KMS-11 (cell line): ENCODE results near the gene MCRIP2.

Experiments used
- H2AFZ ChIP-seq: fragments of 200-600 bp; sonication (generic); 2 replicates; pipeline ENCODE4 v1.6.1; 2016; ENCODE audit warnings: antibody characterized with exemption, mixed run types, low read depth
- H3K27ac ChIP-seq: fragments of 200-600 bp; sonication (generic); 2 replicates; pipeline ENCODE4 v1.6.1; 2016; ENCODE audit warnings: mild to moderate bottlenecking, mixed run types
- H3K27me3 ChIP-seq: fragments of 200-600 bp; sonication (generic); 2 replicates; pipeline ENCODE4 v1.6.1; 2017; ENCODE audit warnings: mild to moderate bottlenecking, low read depth, mixed run types, moderate library complexity; ENCODE audit not compliant: insufficient read depth
- H3K36me3 ChIP-seq: fragments of 200-600 bp; sonication (generic); 2 replicates; pipeline ENCODE4 v1.6.1; 2017; ENCODE audit warnings: mild to moderate bottlenecking, mixed run types; ENCODE audit not compliant: insufficient read depth
- H3K4me1 ChIP-seq: fragments of 200-600 bp; sonication (generic); 2 replicates; pipeline ENCODE4 v1.6.1; 2016; ENCODE audit warnings: mild to moderate bottlenecking, low read depth, mixed run types; ENCODE audit not compliant: poor library complexity, severe bottlenecking
- H3K4me2 ChIP-seq: fragments of 200-600 bp; sonication (generic); 2 replicates; pipeline ENCODE4 v1.7.0; 2016; ENCODE audit warnings: mild to moderate bottlenecking, mixed run types
- H3K4me3 ChIP-seq: fragments of 200-600 bp; sonication (generic); IDR thresholded peaks from 2 replicates; pipeline ENCODE4 v1.6.1; 2017; ENCODE audit warnings: low read depth, low read length, mixed read lengths; ENCODE audit not compliant: insufficient read depth
- H3K79me2 ChIP-seq: fragments of 200-600 bp; sonication (generic); 2 replicates; pipeline ENCODE4 v1.6.1; 2016; ENCODE audit warnings: low read depth, mixed run types; ENCODE audit not compliant: insufficient read depth
- H3K9ac ChIP-seq: fragments of 200-600 bp; sonication (generic); 2 replicates; pipeline ENCODE4 v1.6.1; 2016; ENCODE audit warnings: mild to moderate bottlenecking, mixed run types
- H4K20me1 ChIP-seq: fragments of 200-600 bp; sonication (generic); 2 replicates; pipeline ENCODE4 v1.6.1; 2016; ENCODE audit warnings: mild to moderate bottlenecking, mixed run types; ENCODE audit not compliant: insufficient read depth
- TF ChIP-seq, protein P1 (sequence below): fragments of 200-600 bp; sonication (generic); conservative IDR thresholded peaks from 2 replicates; pipeline ENCODE4 v1.6.1; 2017; ENCODE audit warnings: low read depth, mild to moderate bottlenecking, antibody characterized with exemption, low read length, moderate library complexity, mixed read lengths

Gene MCRIP2

DNA sequence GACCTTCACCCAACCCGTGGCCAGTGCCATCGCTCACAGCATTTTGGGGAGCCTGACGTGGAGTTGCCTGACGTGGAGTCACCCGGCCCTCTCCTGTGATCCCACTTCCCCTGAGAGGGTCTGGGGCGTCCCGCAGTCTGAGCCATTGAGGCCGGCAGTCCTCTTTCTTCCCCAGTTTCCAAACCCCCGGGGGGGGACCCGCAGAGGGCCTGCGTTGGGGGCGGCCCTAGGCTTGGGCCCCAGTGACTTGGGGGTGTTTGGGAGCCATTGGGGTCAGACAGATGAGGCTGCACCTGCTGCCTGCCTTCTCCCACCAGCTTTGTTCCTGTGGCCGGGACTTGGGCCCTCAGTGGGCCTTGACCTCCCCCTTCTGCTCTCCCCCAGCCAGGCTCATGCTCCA is 28.0 kb downstream of the MCRIP2 start:
- no peak overlapping the region; the same call in 1 of the 2 replicates for H3K4me2 ChIP-seq
- H3K79me2 ChIP-seq: peaks cover 19% of the 10 kb centered on the region
- peaks cover 13% of the 10 kb centered on the region for H3K4me1 ChIP-seq
- TF ChIP-seq, protein P1, sequence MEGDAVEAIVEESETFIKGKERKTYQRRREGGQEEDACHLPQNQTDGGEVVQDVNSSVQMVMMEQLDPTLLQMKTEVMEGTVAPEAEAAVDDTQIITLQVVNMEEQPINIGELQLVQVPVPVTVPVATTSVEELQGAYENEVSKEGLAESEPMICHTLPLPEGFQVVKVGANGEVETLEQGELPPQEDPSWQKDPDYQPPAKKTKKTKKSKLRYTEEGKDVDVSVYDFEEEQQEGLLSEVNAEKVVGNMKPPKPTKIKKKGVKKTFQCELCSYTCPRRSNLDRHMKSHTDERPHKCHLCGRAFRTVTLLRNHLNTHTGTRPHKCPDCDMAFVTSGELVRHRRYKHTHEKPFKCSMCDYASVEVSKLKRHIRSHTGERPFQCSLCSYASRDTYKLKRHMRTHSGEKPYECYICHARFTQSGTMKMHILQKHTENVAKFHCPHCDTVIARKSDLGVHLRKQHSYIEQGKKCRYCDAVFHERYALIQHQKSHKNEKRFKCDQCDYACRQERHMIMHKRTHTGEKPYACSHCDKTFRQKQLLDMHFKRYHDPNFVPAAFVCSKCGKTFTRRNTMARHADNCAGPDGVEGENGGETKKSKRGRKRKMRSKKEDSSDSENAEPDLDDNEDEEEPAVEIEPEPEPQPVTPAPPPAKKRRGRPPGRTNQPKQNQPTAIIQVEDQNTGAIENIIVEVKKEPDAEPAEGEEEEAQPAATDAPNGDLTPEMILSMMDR: no peak
- no peak overlapping the region for H3K9ac ChIP-seq
- no peak overlapping the region for H3K27ac ChIP-seq
- peaks cover 3% of the 10 kb centered on the region; the same call in 1 of the 2 replicates for H3K36me3 ChIP-seq
- no peaks in the 10 kb centered on the region for H3K27me3 ChIP-seq
- no peak overlapping the region for H2AFZ ChIP-seq
- no peaks in the 10 kb centered on the region for H4K20me1 ChIP-seq
- no peak overlapping the region for H3K4me3 ChIP-seq

DNA sequence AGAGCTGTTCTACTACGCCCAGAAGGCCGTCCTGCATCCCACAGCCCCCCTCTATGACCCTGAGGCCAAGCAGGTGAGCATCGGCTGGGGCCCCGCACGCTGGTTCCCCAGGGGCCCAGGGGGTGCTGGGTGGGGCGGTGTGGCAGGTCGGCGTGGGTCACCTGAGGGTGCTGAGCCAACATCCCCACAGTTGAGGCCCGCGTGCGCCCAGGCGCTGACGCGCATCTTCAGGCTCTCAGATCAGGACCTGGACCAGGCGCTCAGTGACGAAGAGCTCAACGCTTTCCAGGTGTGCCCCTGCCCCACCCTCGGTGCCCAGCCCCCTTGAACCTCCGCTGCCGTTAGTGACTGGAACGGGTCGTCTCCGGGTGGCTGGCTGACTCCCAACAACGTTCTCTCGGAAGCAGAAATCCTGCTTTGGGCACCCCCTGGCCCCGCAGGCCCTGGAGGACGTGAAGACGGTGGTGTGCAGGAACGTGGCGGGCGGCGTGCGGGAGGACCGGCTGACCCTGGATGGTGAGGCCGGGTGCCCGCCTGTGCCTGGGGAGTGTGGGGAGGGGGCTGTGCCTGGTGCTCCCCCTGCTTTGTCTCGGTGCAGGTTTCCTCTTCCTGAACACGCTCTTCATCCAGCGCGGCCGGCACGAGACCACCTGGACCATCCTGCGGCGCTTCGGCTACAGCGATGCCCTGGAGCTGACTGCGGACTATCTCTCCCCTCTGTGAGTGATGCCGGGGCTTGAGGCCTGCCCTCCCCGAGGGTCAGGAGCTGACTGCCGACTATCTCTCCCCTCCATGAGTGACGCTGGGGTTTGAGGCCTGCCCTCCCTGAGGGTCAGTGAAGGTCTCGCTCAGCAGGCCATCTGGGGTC is 29.1 kb downstream of the MCRIP2 start:
- no peaks in the 10 kb centered on the region for H4K20me1 ChIP-seq
- TF ChIP-seq, protein P1: no peak
- peaks cover 13% of the 10 kb centered on the region for H3K4me1 ChIP-seq
- no peak overlapping the region for H3K9ac ChIP-seq
- no peak overlapping the region for H3K27ac ChIP-seq
- H3K79me2 ChIP-seq: peaks cover 19% of the 10 kb centered on the region
- H3K27me3 ChIP-seq: no peaks in the 10 kb centered on the region
- no peak overlapping the region for H3K4me2 ChIP-seq
- no peak overlapping the region for H3K4me3 ChIP-seq
- no peak overlapping the region for H2AFZ ChIP-seq
- H3K36me3 ChIP-seq: peaks cover 3% of the 10 kb centered on the region; the same call in 1 of the 2 replicates

- Histone ChIP-seq H3K4me3 (no peak overlapping the region), H3K4me1 (peaks cover 13% of the 10 kb centered on the region), H3K36me3 (peaks cover 3% of the 10 kb centered on the region; the same call in 1 of the 2 replicates), H3K9ac (no peak overlapping the region), H3K27ac (no peak overlapping the region), H3K4me2 (no peak overlapping the region), H2AFZ (no peak overlapping the region), H3K79me2 (peaks cover 19% of the 10 kb centered on the region), H3K27me3 (no peaks in the 10 kb centered on the region), H4K20me1 (no peaks in the 10 kb centered on the region)
- TF ChIP-seq, protein P1: no peak
Measured at GRCh38 chr16:671353-672131, 29.9 kb downstream of the MCRIP2 start.

DNA sequence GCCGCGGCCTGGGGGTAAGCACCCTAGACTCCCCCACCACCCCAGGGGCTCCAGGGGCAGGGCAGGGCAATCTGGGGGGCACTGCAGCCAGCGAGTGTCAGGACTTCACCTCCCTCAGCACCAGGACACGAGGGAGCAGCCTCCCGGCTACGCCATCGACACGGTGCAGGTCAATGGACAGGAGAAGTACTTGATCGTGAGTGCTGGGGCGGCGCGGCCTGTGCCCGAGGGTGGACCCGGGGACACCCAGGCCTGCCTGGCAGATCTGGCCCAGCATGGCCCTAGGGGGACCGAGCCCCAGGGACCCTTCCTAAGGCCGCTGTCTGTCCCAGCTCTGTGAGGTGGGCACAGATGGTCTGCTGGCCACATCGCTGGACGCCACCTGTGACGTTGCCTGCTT is 30.7 kb downstream of the MCRIP2 start:
- Histone ChIP-seq H3K4me2 (no peak overlapping the region), H3K4me1 (peaks cover 12% of the 10 kb centered on the region), H2AFZ (no peak overlapping the region), H3K27me3 (no peaks in the 10 kb centered on the region), H3K79me2 (peaks cover 19% of the 10 kb centered on the region), H3K9ac (no peak overlapping the region), H3K4me3 (no peak overlapping the region), H3K36me3 (peaks cover 3% of the 10 kb centered on the region; the same call in 1 of the 2 replicates), H3K27ac (no peak overlapping the region), H4K20me1 (no peaks in the 10 kb centered on the region)
- TF ChIP-seq, protein P1: no peak
